GM11168 (cell line): Measurements from ENCODE around the gene RUNDC1.
"Not testable (repeated sequence)": the region's sequence is repeated elsewhere in the genome, so short reads cannot be mapped to it uniquely, and the experiment has no call there.

Experiments
- in situ Hi-C: fragments of 300-500 bp; cut with MboI; formaldehyde crosslinking; loops from one replicate; pipeline ENCODE4 v1.12.0; 2022; ENCODE audit warnings: low sequenced_read_pairs; ENCODE audit not compliant: unreplicated experiment

The RUNDC1 gene

GRCh38 chr17:42989726-42990652 lies 9.6 kb downstream of the RUNDC1 start:
- in situ Hi-C loops, result no loop called here

GRCh38 chr17:42991471-42991870 lies 11.1 kb downstream of the RUNDC1 start:
- in situ Hi-C loops, result no loop called here

DNA sequence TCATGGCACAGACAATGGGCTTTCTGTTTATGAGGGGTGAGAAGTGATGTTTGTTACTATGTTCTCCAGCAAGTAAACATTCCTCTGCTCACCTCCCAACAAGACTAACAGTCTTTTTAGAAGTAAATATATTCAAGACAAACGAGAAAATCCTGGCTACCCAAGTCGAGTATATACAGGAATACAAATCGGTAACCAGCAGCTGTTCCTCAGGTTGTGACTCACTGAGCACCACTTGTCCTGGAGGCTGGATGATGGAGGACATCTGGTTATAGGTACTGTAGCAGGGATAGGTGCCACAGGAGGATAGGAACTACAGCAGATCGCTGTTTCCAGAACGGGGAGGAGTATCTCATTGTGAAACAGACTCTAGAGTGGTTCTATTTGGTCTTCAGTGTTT lies 12.5 kb downstream of the RUNDC1 start:
- in situ Hi-C loops, result no loop called here

- in situ Hi-C loops, result not testable (repeated sequence)
Measured at GRCh38 chr17:42993913-42994312, 13.5 kb downstream of the RUNDC1 start.

DNA sequence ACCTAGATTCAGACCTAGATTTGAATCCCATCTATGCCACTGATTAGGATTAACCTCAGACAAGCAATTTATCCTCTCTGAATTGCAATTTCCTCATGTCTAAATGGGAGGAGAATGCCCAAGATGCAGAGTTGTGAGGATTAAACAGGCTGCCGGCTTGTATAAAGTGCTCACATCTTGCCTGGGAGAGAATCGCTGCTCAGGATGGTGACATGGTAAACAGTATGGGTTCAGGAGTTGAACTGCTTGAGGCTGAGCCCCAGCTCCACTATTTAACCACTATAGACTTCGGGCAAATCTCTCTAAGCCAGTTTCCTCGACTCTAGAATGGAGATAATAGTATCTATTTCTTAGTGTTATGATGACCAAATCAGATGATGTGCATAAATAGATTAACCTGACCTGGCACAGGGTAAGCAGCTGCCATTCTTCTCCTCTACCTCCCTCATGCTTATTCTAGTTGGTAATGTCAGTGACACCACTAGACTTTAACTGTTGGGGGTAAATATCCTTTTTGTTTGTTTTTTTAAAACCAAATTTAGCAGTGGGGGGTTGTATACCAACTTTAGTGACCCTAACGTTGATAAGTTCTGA lies 17.1 kb downstream of the RUNDC1 start:
- in situ Hi-C loops, result no loop called here

- in situ Hi-C loops, result no loop called here
Measured at GRCh38 chr17:42997984-42998938, 17.9 kb downstream of the RUNDC1 start, which contains the start of gene RPL27. TSS of gene RPL27 (plus strand) at chr17:42998419. CDS start at chr17:42998751, 332 bp downstream.

DNA sequence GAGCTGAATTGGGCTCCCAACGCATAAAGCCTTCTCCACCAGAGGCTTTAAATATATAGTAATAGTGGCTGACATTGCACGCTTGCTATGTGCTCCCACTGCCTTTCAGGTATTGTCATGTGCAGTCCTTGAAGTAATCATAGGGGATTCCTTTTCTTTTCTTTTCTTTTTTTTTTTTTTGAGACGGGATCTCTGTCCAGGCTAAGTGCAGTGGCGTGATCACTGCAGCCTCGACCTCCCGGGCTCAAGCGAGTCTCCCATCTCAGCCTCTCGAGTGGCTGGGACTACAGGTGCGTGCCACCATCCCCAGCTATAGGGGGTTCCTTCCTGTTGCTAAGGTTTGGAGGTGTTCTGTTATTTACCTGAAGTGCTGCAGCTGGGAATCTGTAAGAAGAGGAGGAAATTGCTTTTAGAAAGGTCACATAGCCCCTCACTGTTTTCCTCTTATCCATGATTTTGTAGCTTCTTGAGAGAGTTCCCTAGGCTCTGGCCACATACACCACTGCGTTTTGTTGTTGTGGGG lies 18.7 kb downstream of the RUNDC1 start:
- in situ Hi-C loops, result no loop called here

GRCh38 chr17:43000894-43001293 lies 20.5 kb downstream of the RUNDC1 start:
- in situ Hi-C loops, result not testable (repeated sequence)

GRCh38 chr17:43003542-43004172 lies 23.3 kb downstream of the RUNDC1 start:
- in situ Hi-C loops, result no loop called here

GRCh38 chr17:43006639-43007551 lies 26.5 kb downstream of the RUNDC1 start, which contains the start of gene IFI35:
TSS of gene IFI35 (plus strand) at chr17:43006784. CDS start at chr17:43006948, 164 bp downstream.
- in situ Hi-C loops, result no loop called here

DNA sequence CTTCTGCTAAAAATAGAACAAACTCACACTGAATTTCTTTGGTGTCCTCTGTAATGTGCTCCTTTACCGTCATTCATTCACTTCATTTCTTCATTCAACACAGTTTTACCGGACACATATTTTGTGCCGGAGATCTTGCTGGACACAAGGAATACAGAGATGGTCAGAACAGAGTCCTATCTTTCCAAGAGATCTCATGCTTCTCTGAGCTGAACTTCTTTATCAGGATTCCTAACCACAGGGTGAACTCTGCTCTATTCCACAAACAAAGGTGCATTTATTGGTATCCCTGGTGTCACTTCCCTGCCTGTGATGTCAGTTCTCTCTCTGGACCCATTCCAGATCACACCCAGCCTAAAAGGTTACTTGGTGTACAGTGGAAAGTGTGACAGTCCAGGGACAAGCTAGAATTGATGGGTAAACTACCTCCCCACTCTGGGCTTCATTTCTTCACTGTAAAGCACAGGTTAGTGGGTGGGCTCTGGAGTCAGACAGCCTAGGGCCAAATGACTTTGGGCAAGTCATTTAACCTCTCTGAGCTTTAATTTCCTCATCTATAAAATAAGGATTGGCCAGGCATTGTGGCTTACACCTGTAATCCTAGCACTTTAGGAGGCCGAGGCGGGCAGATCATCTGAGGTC lies 30.4 kb downstream of the RUNDC1 start:
- in situ Hi-C loops, result no loop called here

- in situ Hi-C loops, result no loop called here
Measured at GRCh38 chr17:43011728-43012472, 31.5 kb downstream of the RUNDC1 start.

DNA sequence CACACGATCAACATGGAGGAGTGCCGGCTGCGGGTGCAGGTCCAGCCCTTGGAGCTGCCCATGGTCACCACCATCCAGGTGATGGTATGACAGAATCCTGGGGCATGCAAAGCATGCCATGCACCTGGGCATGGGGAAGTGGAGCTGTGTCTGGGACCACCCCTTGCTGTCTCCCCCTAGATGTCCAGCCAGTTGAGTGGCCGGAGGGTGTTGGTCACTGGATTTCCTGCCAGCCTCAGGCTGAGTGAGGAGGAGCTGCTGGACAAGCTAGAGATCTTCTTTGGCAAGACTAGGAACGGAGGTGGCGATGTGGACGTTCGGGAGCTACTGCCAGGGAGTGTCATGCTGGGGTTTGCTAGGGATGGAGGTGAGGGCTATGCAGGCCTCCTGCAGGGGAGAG lies 32.9 kb downstream of the RUNDC1 start:
- in situ Hi-C loops, result no loop called here

DNA sequence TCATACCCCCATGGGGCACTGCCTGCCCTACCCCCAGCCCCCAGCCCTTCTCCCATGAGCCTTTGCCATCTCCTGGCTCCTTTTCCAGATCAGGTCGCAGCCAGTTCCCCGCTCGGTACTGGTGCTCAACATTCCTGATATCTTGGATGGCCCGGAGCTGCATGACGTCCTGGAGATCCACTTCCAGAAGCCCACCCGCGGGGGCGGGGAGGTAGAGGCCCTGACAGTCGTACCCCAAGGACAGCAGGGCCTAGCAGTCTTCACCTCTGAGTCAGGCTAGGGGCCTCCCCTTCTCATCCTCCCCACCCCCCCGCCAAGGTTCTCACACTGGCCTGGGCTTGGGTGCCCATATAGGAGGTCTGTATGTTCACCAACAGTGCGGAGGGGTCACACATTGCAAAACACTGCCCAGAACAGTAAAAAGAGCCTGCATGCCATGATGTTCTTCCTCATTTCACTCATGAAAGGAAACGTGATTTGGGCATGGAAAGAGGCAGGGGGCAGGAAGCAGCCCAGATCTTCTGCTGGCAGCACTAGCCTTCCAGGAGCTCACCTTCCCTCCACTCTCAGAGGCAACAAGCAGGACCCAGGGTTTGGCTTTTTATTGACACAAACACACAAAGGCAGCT lies 33.8 kb downstream of the RUNDC1 start:
- in situ Hi-C loops, result no loop called here

DNA sequence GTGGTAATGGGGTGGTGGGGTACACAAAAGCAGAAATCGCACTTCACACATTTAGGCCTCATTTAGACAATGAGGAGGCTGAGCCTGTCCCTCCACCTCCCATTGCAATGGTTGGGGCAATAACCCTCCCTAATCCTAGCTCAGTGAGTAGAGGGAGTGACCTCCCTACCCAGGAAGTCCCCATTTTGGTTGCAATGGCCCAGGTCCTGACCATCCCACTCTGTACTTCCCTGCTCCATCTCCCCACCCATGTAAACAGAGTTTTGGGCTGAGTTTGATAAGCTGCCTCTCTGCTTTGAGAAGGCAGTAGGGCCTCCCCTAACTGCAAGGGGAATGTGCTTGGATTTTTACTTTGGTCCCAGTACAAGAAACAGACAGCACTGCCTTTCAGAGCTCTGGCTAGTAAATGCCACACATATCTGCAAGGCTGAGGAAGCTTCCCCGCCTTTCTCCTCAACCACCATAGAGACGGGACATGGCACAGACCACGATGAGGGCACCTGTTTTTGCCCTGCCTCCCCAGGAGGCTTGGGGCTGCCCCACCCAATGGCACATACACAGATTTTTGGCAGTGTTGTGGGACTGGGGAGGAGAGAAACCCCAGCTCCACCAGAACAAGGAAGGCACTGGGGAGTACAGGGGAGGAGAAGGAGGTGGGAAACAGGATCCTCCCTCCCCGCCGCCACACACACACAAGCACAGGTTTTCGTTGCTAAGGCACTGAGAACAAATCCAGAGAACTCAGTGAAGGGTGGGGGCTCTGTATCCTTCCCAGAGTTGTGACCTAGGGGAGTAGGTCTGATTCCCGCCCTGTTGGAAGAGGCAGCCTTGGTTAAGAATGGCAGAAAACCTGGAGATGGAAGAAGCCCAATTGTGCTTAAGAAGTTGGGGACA lies 34.5 kb downstream of the RUNDC1 start:
- in situ Hi-C loops, result no loop called here

DNA sequence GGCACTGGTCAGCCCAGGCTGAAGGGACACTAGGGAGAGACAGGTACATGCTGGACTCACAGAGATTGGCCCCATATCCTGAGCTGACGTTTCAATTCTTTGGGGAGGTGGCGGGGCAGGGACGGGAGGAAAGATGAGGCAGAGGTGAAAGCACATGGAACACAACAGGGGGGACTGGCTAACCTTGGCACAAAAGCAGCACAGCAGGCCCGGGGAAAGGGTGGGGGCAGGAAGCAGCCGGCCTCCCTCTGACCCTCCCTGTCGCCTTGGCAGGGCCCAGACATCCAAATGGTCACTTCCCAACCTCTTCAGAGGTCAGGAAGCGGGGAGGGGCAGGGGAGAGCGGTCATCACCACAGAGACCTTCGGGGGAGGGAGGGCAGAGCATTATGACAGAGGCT lies 35.2 kb downstream of the RUNDC1 start:
- in situ Hi-C loops, result no loop called here
